OCI-M1 (cell line): ENCODE results near the gene KRTAP19-8.

Experiments used
- DNase-seq: peaks from one replicate; lab custom pipeline; 2025; lab: John Stamatoyannopoulos, UW

The KRTAP19-8 gene

GRCh38 chr21:31038376-31038775 is at the start of gene KRTAP19-8:
TSS of gene KRTAP19-8 (minus strand) at chr21:31038476. CDS start at chr21:31038443, 33 bp downstream.
- DNase-seq = no peak

GRCh38 chr21:31087639-31088473 is 49.6 kb upstream of the KRTAP19-8 start:
- no peak for DNase-seq

GRCh38 chr21:31084689-31085088 is 46.4 kb upstream of the KRTAP19-8 start:
- DNase-seq = no peak

GRCh38 chr21:31078796-31079195 is 40.5 kb upstream of the KRTAP19-8 start:
- DNase-seq = peak; percentile 49

- DNase-seq = no peak
Measured at GRCh38 chr21:31078216-31078615, 39.9 kb upstream of the KRTAP19-8 start.

GRCh38 chr21:31075848-31076247 is 37.6 kb upstream of the KRTAP19-8 start:
- no peak for DNase-seq

- DNase-seq = no peak
Measured at GRCh38 chr21:31072533-31072932, 34.3 kb upstream of the KRTAP19-8 start.

- no peak for DNase-seq
Measured at GRCh38 chr21:31064803-31065202, 26.5 kb upstream of the KRTAP19-8 start.

GRCh38 chr21:31052489-31053142 is 14.3 kb upstream of the KRTAP19-8 start:
- no peak for DNase-seq

GRCh38 chr21:31050577-31051157 is 12.4 kb upstream of the KRTAP19-8 start:
- no peak for DNase-seq

- no peak for DNase-seq
Measured at GRCh38 chr21:31045841-31046240, 7.6 kb upstream of the KRTAP19-8 start.

GRCh38 chr21:31043471-31043870 is 5.2 kb upstream of the KRTAP19-8 start:
- no peak for DNase-seq

- no peak for DNase-seq
Measured at GRCh38 chr21:31042080-31042464, 3.8 kb upstream of the KRTAP19-8 start.

GRCh38 chr21:31041295-31042079 is 3.2 kb upstream of the KRTAP19-8 start:
- no peak for DNase-seq

- no peak for DNase-seq
Measured at GRCh38 chr21:31034378-31034777, 3.9 kb downstream of the KRTAP19-8 start.

GRCh38 chr21:31030367-31031106 is 7.7 kb downstream of the KRTAP19-8 start:
- DNase-seq = no peak

- DNase-seq = no peak
Measured at GRCh38 chr21:31023680-31024079, 14.6 kb downstream of the KRTAP19-8 start.

GRCh38 chr21:31022306-31022705 is 16.0 kb downstream of the KRTAP19-8 start:
- DNase-seq = no peak

GRCh38 chr21:31018232-31018631 is 20.0 kb downstream of the KRTAP19-8 start:
- DNase-seq = no peak

- no peak for DNase-seq
Measured at GRCh38 chr21:31014891-31015290, 23.4 kb downstream of the KRTAP19-8 start.
